ENCODE measurements around the gene PCDHA3. TPM values are rescaled to one million over a fixed set of nuclear protein-coding genes. Genes with fewer than 3 reads are reported as not detected.
"Not testable (repeated sequence)": the region's sequence is repeated elsewhere in the genome, so short reads cannot be mapped to it uniquely, and the experiment has no call there.

The PCDHA3 gene
- total RNA-seq, 1 experiment from 2014 or later, result 0.48 TPM

- in situ Hi-C loops (cut with HindIII; ENCODE audit: low pct_unique_long_range_greater_than_20kb, low sequenced_read_pairs), result no loop called here
- DNase-seq (ENCODE audit: low read depth, low spot score), result peak; percentile 53
These were observed 6.2 kb downstream of the PCDHA3 start, which contains the start of gene PCDHA4 for GRCh38 chr5:140806834-140807775. Gene PCDHA4 (plus strand): TSS chr5:140807068.

DNA sequence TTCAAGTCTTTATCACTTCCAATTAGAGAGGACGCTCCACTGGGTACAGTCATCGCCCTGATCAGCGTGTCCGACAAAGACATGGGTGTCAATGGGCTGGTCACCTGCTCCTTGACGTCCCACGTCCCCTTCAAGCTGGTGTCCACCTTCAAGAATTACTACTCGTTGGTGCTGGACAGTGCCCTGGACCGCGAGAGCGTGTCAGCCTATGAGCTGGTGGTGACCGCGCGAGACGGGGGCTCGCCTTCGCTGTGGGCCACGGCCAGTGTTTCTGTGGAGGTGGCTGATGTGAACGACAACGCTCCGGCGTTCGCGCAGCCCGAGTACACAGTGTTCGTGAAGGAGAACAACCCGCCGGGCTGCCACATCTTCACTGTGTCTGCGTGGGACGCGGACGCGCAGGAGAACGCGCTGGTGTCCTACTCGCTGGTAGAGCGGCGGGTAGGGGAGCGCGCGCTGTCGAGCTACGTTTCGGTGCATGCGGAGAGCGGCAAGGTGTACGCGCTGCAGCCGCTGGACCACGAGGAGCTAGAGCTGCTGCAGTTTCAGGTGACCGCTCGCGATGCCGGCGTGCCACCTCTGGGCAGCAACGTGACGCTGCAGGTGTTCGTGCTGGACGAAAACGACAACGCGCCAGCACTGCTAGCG is 7.5 kb downstream of the PCDHA3 start:
- DNase-seq (ENCODE audit: low read depth, low spot score); in situ Hi-C loops (cut with HindIII; ENCODE audit: low pct_unique_long_range_greater_than_20kb, low sequenced_read_pairs): not testable (repeated sequence)

GRCh38 chr5:140808889-140809291 is 8.0 kb downstream of the PCDHA3 start:
- in situ Hi-C loops (cut with HindIII; ENCODE audit: low pct_unique_long_range_greater_than_20kb, low sequenced_read_pairs), result no loop called here
- DNase-seq (ENCODE audit: low read depth, low spot score), result no peak

DNA sequence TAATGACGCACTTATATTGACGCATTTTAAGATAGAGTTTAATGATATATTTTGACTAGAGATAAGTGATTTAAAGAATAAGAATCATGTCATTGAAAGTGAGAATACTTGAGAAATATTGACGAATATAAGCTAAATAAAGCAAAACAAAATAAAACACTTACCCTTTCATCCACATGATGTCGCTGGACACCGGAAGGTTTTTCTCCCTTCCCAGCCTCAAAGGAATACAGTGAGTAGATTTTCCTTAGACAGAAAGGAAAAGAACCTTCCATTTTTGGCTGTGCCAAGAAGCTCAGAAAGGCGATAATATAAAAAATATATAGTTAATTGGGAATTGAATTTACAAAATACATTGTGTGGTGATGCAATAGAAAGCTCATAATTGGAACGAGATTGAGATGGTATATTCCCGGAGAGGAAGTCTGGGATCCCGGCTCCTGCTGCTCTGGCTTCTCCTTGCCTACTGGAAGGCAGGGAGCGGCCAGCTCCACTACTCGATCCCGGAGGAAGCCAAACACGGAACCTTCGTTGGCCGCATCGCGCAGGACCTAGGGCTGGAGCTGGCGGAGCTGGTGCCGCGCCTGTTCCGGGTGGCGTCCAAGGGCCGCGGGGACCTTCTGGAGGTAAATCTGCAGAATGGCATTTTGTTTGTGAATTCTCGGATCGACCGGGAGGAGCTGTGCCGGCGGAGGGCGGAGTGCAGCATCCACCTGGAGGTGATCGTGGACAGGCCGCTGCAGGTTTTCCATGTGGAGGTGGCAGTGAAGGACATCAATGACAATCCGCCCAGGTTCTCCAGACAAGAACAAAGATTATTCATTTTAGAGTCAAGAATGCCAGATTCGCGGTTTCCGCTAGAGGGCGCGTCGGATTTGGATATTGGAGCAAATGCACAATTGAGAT is 20.8 kb downstream of the PCDHA3 start, which contains the start of gene PCDHA5:
TSS of gene PCDHA5 (plus strand) at position 239 of the 906 bp plus-strand sequence.
- peak; percentile 58 for DNase-seq (ENCODE audit: low read depth, low spot score)
- in situ Hi-C loops (cut with HindIII; ENCODE audit: low pct_unique_long_range_greater_than_20kb, low sequenced_read_pairs), result no loop called here

DNA sequence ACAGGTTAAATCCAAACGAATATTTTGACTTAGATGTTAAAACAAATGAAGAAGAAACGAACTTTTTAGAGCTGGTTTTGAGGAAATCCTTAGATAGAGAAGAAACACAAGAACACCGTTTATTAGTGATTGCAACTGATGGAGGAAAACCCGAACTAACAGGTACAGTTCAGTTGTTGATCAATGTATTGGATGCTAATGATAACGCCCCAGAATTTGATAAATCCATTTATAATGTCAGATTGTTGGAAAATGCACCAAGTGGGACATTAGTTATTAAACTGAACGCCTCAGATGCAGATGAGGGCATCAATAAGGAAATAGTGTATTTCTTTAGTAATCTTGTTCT is 21.4 kb downstream of the PCDHA3 start:
- DNase-seq (ENCODE audit: low read depth, low spot score), result no peak
- in situ Hi-C loops (cut with HindIII; ENCODE audit: low pct_unique_long_range_greater_than_20kb, low sequenced_read_pairs), result no loop called here

GRCh38 chr5:140822969-140823368 is 22.1 kb downstream of the PCDHA3 start:
- in situ Hi-C loops (cut with HindIII; ENCODE audit: low pct_unique_long_range_greater_than_20kb, low sequenced_read_pairs), result not testable (repeated sequence)

DNA sequence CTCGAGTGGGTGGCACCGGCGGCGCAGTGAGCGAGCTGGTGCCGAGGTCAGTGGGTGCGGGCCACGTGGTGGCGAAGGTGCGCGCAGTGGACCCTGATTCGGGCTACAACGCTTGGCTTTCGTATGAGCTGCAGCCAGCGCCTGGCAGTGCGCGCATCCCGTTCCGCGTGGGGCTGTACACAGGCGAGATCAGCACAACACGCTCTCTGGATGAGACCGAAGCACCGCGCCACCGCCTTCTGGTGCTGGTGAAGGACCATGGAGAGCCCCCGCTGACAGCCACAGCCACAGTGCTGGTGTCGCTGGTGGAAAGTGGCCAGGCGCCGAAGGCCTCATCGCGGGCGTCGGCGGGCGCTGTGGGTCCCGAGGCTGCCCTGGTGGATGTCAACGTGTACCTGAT is 22.6 kb downstream of the PCDHA3 start:
- in situ Hi-C loops (cut with HindIII; ENCODE audit: low pct_unique_long_range_greater_than_20kb, low sequenced_read_pairs), result no loop called here
- no peak for DNase-seq (ENCODE audit: low read depth, low spot score)

More at GRCh38 chr5:140822969-140823368, 22.1 kb downstream of the PCDHA3 start:
- not testable (repeated sequence) for DNase-seq (ENCODE audit: low read depth, low spot score)

DNA sequence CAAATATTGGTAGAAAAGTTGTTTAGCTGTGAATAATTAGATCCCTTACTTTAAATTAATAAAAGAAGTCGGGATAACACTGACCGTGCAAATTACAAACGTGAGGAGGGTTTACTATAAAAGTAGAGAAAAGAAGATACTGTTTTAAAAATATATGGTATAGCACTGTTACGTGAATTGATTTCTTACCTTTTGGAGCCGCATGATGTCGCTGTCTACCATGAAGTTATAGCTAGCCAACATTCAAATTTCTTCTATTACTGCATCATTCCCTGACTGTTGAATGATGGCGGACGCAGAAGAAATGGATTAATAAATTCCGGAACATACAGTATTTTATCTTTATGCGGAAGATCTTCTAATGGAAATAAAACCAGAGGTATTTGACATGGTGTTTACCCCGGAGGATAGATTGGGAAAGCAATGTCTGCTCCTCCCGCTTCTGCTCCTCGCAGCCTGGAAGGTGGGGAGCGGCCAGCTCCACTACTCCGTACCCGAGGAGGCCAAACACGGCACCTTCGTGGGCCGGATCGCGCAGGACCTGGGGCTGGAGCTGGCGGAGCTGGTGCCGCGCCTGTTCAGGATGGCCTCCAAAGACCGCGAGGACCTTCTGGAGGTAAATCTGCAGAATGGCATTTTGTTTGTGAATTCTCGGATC is 27.0 kb downstream of the PCDHA3 start, which contains the start of gene PCDHA6:
TSS of gene PCDHA6 (plus strand) at position 257 of the 658 bp plus-strand sequence. CDS start at position 389, 132 bp downstream.
- in situ Hi-C loops (cut with HindIII; ENCODE audit: low pct_unique_long_range_greater_than_20kb, low sequenced_read_pairs), result no loop called here

GRCh38 chr5:140828362-140828737 is 27.5 kb downstream of the PCDHA3 start:
- in situ Hi-C loops (cut with HindIII; ENCODE audit: low pct_unique_long_range_greater_than_20kb, low sequenced_read_pairs), result no loop called here
- DNase-seq (ENCODE audit: low read depth, low spot score), result no peak

More for the DNA sequence above, 27.0 kb downstream of the PCDHA3 start, which contains the start of gene PCDHA6:
- no peak for DNase-seq (ENCODE audit: low read depth, low spot score)

DNA sequence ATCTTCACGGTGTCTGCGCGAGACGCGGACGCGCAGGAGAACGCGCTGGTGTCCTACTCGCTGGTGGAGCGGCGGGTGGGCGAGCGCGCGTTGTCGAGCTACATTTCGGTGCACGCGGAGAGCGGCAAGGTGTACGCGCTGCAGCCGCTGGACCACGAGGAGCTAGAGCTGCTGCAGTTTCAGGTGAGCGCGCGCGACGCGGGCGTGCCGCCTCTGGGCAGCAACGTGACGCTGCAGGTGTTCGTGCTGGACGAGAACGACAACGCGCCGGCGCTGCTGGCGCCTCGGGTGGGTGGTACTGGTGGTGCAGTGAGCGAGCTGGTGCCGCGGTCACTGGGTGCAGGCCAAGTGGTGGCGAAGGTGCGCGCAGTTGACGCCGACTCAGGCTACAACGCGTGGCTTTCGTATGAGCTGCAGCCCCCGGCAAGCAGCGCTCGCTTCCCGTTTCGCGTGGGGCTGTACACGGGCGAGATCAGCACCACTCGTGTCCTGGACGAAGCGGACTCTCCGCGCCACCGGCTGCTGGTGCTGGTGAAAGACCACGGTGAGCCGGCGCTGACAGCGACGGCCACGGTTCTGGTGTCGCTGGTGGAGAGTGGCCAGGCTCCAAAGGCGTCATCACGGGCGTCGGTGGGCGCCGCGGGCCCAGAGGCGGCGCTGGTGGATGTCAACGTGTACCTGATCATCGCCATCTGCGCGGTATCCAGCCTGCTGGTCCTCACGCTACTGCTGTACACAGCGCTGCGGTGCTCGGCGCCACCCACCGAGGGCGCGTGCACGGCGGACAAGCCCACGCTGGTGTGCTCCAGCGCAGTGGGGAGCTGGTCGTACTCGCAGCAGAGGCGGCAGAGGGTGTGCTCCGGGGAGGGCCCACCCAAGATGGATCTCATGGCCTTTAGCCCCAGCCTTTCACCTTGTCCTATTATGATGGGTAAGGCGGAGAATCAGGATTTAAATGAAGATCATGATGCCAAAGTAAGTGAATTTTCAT is 28.9 kb downstream of the PCDHA3 start:
- DNase-seq (ENCODE audit: low read depth, low spot score); in situ Hi-C loops (cut with HindIII; ENCODE audit: low pct_unique_long_range_greater_than_20kb, low sequenced_read_pairs): not testable (repeated sequence)

DNA sequence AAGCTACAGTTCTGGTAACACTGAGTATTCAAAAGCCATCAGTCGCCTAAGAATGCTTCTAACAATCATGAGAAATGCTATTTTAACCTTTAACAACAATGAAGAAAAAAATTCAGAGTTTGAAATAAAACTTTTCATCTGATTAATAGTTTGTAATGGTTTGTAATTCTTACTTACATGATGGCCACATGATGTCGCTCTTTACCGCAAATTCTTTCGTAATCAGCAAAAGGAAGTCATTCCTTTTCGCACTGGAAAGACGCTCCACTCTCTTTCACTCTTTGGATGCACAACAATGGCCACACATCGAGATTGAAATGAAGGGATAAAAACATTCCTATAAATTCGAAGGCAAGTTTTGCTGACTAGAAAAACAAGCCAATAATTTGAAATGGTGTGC is 33.1 kb downstream of the PCDHA3 start, which contains the start of gene PCDHA7:
TSS of gene PCDHA7 (plus strand) at position 277 of the 400 bp plus-strand sequence. CDS start at position 392, 115 bp downstream.
- in situ Hi-C loops (cut with HindIII; ENCODE audit: low pct_unique_long_range_greater_than_20kb, low sequenced_read_pairs), result no loop called here
- peak; percentile 64 for DNase-seq (ENCODE audit: low read depth, low spot score)

- in situ Hi-C loops (cut with HindIII; ENCODE audit: low pct_unique_long_range_greater_than_20kb, low sequenced_read_pairs), result not testable (repeated sequence)
- peak; percentile 39 for DNase-seq (ENCODE audit: low read depth, low spot score)
These were observed 33.7 kb downstream of the PCDHA3 start for GRCh38 chr5:140834439-140835008.

GRCh38 chr5:140835622-140836510 is 35.0 kb downstream of the PCDHA3 start:
- in situ Hi-C loops (cut with HindIII; ENCODE audit: low pct_unique_long_range_greater_than_20kb, low sequenced_read_pairs), result no loop called here

More at GRCh38 chr5:140835622-140836510, 35.0 kb downstream of the PCDHA3 start:
- no peak for DNase-seq (ENCODE audit: low read depth, low spot score)

All from SK-MEL-5 (cell line).